Stimulated activated naive B cell treated with anti-CD40 and anti-IgM and Interleukin-4, amounts not matched to agents 10 μg/mL and 1 μg/mL and 100 μg/mL, for 72 hours (primary cell): ENCODE measurements around the gene MAN1C1.
A peak's percentile ranks its signal among the peaks of the same experiment; 100 is the strongest.

Source experiments
- ATAC-seq, 2 donors: fragments of 150-1000 bp; cut with Tn5 transposase; replicated peaks; 2 replicates each; pipeline ENCODE4 v1.10.0; 2021; ENCODE audit warnings: moderate library complexity in 1 of 2
- DNase-seq: peaks from one replicate; pipeline ENCODE4 v3.0.0; 2021
- H3K27ac Mint-ChIP-seq: one replicate; pipeline ENCODE4 v1.8.0; 2022; ENCODE audit warnings: mild to moderate bottlenecking, mixed read lengths
- H3K27me3 Mint-ChIP-seq, 2 donors: one replicate each; pipeline ENCODE4 v1.8.0; 2022; ENCODE audit warnings: mixed read lengths in 2 of 2
- H3K36me3 Mint-ChIP-seq, 2 donors: one replicate each; pipeline ENCODE4 v1.8.0; 2022; ENCODE audit warnings: mixed read lengths in 2 of 2, mild to moderate bottlenecking in 1 of 2
- H3K4me1 Mint-ChIP-seq, 2 donors: one replicate each; pipeline ENCODE4 v1.8.0; 2022; ENCODE audit warnings: mixed read lengths in 2 of 2, mild to moderate bottlenecking in 1 of 2
- H3K4me3 Mint-ChIP-seq, 2 donors: one replicate each; pipeline ENCODE4 v1.8.0; 2022; ENCODE audit warnings: mild to moderate bottlenecking in 2 of 2, mixed read lengths in 2 of 2, moderate library complexity in 1 of 2
- H3K9me3 Mint-ChIP-seq, 2 donors: one replicate each; pipeline ENCODE4 v1.8.0; 2022; ENCODE audit warnings: mixed read lengths in 2 of 2, mild to moderate bottlenecking in 1 of 2

MAN1C1 gene

DNA sequence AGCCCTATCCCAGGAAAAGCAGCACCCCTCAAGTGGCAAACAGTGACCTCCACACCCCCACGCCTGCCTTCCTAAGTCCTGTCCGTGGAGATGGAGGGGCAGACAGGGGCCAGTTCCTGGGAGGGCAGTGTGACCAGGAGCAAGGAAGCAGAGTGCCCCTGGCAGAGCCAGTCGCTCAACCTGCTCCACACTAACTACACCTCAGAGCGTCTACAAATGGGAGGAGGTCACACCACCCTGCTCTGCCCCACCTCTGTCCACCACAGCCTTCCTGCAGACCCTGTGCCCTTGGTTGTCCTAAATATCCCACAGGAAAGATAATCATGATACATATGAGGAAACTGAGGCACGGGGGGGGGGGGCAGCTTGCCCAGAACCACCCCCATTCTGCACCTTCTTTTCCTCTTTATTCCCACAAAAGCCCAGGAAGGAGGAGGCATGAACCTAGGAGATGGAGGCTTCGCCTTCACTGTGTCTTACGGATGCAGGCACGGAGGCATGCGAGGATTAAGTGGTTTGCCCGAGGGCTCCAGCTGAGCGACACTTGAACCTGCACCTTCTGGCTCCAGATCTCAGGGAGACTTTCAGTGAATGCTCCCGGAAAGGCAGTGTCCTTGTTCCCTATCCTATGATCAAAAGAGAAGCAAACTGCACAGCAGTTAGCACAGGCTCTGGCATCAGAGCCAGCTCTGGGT is 140.7 kb downstream of the MAN1C1 start:
- DNase-seq (no peak), ATAC-seq (no peak)
- no peak overlapping the region for H3K27ac Mint-ChIP-seq
- no peaks in the 10 kb centered on the region for H3K36me3 Mint-ChIP-seq
- H3K9me3 Mint-ChIP-seq, result no peaks in the 10 kb centered on the region
- peaks cover 9 to 17% of the 10 kb centered on the region in 2 donors for H3K4me1 Mint-ChIP-seq
- H3K4me3 Mint-ChIP-seq, result no peak overlapping the region
- H3K27me3 Mint-ChIP-seq, result peaks cover 12 to 16% of the 10 kb centered on the region in 2 donors

DNA sequence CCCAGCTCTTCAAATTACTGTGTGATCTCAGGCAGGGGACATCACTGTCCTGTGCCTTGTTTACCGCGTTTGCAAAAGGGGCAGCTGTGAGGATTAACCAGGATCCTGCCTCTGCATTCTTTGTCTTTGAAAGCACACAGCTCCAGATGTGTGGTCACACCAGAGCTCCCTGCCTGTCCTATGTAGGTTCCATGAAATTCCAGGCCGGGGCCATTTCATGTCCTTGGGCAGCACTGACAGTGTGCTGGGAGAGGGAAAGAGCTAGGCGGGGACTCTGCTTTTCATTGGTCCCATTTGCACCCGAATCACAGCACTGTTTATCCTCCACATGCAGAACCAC is 141.2 kb downstream of the MAN1C1 start:
- Mint-ChIP-seq H3K36me3 (no peaks in the 10 kb centered on the region), H3K9me3 (no peaks in the 10 kb centered on the region), H3K4me1 (peaks cover 9 to 17% of the 10 kb centered on the region in 2 donors), H3K27me3 (peaks cover 12 to 16% of the 10 kb centered on the region in 2 donors), H3K4me3 (no peak overlapping the region), H3K27ac (no peak overlapping the region)
- DNase-seq (no peak), ATAC-seq (no peak)

DNA sequence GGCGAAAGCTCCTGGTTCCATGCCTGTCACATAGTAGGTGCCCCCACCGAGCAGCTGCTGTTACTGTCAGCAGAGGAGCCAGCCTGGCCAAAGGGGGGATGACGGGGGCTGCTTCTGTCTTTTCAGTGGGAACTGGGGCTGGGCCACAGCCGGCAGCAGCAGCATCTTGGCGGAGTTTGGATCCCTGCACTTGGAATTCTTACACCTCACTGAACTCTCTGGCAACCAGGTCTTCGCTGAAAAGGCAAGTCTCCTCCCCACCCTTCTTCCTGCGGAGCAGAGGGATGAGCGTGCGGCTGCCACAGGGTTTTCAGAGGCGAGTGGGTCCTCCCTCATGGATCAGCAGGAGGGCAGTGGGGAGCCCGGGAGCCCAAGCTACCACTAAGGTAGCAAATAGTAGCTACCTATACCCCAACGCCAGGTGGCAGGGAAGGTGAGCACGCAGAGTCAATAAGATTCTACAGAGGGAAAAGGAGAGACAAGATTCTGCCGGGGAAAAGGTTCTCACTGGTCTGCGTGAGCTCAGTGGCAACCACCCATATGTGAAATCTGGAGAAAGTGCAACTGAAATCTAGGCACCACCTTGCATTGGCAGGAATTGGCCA is 142.0 kb downstream of the MAN1C1 start:
- ATAC-seq, result no peak
- Mint-ChIP-seq H3K27ac (no peak overlapping the region), H3K4me3 (no peak overlapping the region), H3K4me1 (peaks cover 9 to 17% of the 10 kb centered on the region in 2 donors), H3K36me3 (no peaks in the 10 kb centered on the region), H3K27me3 (peaks cover 12 to 16% of the 10 kb centered on the region in 2 donors), H3K9me3 (no peaks in the 10 kb centered on the region)
- no peak for DNase-seq

GRCh38 chr1:25760122-25760719 is 143.6 kb downstream of the MAN1C1 start:
- no peak for ATAC-seq
- no peak overlapping the region for H3K4me3 Mint-ChIP-seq
- DNase-seq, result no peak
- H3K4me1 Mint-ChIP-seq, result peaks cover 3 to 9% of the 10 kb centered on the region in 2 donors
- H3K36me3 Mint-ChIP-seq, result no peaks in the 10 kb centered on the region
- peaks cover 10 to 12% of the 10 kb centered on the region in 2 donors for H3K27me3 Mint-ChIP-seq
- H3K9me3 Mint-ChIP-seq, result no peaks in the 10 kb centered on the region
- no peak overlapping the region for H3K27ac Mint-ChIP-seq

GRCh38 chr1:25760871-25761270 is 144.3 kb downstream of the MAN1C1 start:
- H3K36me3 Mint-ChIP-seq, result no peaks in the 10 kb centered on the region
- no peak for DNase-seq
- H3K4me3 Mint-ChIP-seq, result no peak overlapping the region
- no peak overlapping the region for H3K27ac Mint-ChIP-seq
- peaks cover 9 to 15% of the 10 kb centered on the region in 2 donors for H3K4me1 Mint-ChIP-seq
- peaks cover 10 to 12% of the 10 kb centered on the region in 2 donors for H3K27me3 Mint-ChIP-seq
- H3K9me3 Mint-ChIP-seq, result no peaks in the 10 kb centered on the region
- no peak for ATAC-seq

- Mint-ChIP-seq H3K9me3 (no peaks in the 10 kb centered on the region), H3K27me3 (peaks cover 13 to 14% of the 10 kb centered on the region in 2 donors), H3K36me3 (no peaks in the 10 kb centered on the region), H3K4me1 (peaks cover 12 to 14% of the 10 kb centered on the region in 2 donors), H3K4me3 (no peak overlapping the region), H3K27ac (no peak overlapping the region)
- no peak for DNase-seq
- no peak for ATAC-seq
Observed at GRCh38 chr1:25763493-25763892, 146.9 kb downstream of the MAN1C1 start.

DNA sequence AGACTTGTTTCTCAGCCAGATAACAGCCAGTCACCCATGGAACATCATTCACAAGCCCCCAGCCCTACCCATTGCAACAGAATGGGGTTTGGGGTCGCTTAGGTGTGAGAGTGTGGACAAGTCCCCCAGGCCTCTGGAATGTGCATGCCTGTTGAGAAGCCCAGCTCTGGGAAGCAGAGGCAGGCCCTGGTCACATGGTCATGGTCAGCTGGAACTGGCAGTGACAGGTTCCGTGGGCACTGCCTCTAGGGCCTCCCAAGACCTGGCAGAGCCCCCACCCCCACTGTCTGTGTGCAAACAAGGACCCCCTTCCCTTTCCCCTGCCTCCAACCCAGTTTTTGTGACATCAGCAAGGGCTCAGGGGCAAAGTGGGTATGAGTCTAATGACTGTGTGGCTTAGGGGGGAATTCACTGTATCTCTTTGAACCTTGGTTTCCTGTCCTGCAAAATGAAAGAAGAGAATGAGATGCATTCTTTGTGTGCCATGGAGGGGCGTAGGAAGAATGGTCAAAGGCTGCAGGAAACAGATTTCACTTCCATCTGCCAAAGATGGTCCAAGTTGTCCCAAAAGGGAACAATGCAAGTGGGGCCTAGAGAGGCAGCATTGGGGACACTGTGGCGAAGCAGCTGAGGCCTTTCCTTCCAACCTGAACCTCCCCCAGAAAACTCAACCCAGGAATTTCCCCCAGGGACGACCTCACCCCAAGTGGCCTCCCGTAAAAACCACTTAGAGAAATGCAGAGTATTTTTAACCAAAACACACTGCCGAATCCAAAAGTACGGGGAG is 148.7 kb downstream of the MAN1C1 start:
- Mint-ChIP-seq H3K27me3 (peaks cover 29 to 32% of the 10 kb centered on the region in 2 donors), H3K4me1 (peaks cover 18 to 30% of the 10 kb centered on the region in 2 donors), H3K9me3 (no peaks in the 10 kb centered on the region), H3K27ac (peak overlapping the region; percentile 34), H3K36me3 (no peaks in the 10 kb centered on the region), H3K4me3 (no peak overlapping the region)
- peak; percentile 58 to 61 for ATAC-seq
- DNase-seq, result no peak

GRCh38 chr1:25765923-25766589 is 149.5 kb downstream of the MAN1C1 start:
- no peak overlapping the region for H3K27ac Mint-ChIP-seq
- no peaks in the 10 kb centered on the region for H3K36me3 Mint-ChIP-seq
- peaks cover 26 to 37% of the 10 kb centered on the region in 2 donors for H3K4me1 Mint-ChIP-seq
- peaks cover 36 to 38% of the 10 kb centered on the region in 2 donors for H3K27me3 Mint-ChIP-seq
- no peaks in the 10 kb centered on the region for H3K9me3 Mint-ChIP-seq
- no peak overlapping the region for H3K4me3 Mint-ChIP-seq
- peak in 1 of 2 donors; percentile 21 for ATAC-seq
- DNase-seq, result no peak

- no peak overlapping the region for H3K4me3 Mint-ChIP-seq
- H3K36me3 Mint-ChIP-seq, result no peaks in the 10 kb centered on the region
- DNase-seq (no peak), ATAC-seq (no peak)
- H3K27ac Mint-ChIP-seq, result no peak overlapping the region
- H3K9me3 Mint-ChIP-seq, result no peaks in the 10 kb centered on the region
- peaks cover 44% of the 10 kb centered on the region in 2 donors for H3K27me3 Mint-ChIP-seq
- H3K4me1 Mint-ChIP-seq, result peaks cover 34 to 45% of the 10 kb centered on the region in 2 donors
Observed at GRCh38 chr1:25766721-25767436, 150.3 kb downstream of the MAN1C1 start.

DNA sequence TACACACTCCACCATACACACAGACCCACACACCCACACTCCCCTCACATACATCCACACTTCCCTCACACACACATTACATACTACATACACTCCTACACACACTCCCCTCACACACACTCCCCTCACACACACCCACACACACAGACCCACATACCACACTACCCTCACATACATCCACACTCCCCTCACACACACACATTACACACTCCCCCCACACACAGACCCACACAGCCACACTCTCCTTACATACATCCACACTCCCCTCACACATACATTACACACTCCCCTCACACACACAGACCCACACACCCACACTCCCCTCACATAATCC is 150.8 kb downstream of the MAN1C1 start:
- Mint-ChIP-seq H3K4me1 (peaks cover 37 to 49% of the 10 kb centered on the region in 2 donors), H3K4me3 (no peak overlapping the region)
- no peak for ATAC-seq

DNA sequence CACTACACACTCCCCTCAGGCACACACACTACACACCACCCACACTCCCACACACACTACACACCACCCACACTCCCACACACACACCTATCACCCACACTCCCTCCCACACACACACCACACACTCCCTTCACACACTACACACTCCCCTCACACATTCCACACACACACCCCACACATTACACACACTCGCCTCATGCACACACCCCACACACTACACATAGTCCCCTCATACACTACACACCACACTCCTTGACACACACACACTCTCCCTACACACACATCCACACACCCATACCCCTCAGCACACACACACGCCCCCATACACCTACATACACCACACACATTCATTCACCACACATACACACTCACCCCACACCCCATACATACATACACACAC is 152.4 kb downstream of the MAN1C1 start:
- H3K27ac Mint-ChIP-seq, result no peak overlapping the region
- ATAC-seq (no peak), DNase-seq (no peak)
- peaks cover 50 to 55% of the 10 kb centered on the region in 2 donors for H3K27me3 Mint-ChIP-seq
- peaks cover 46 to 58% of the 10 kb centered on the region in 2 donors for H3K4me1 Mint-ChIP-seq
- no peak overlapping the region for H3K4me3 Mint-ChIP-seq
- no peaks in the 10 kb centered on the region for H3K9me3 Mint-ChIP-seq
- no peaks in the 10 kb centered on the region for H3K36me3 Mint-ChIP-seq

More for the DNA sequence above, 150.8 kb downstream of the MAN1C1 start:
- Mint-ChIP-seq H3K36me3 (no peaks in the 10 kb centered on the region), H3K9me3 (no peaks in the 10 kb centered on the region), H3K27me3 (peaks cover 44 to 48% of the 10 kb centered on the region in 2 donors), H3K27ac (no peak overlapping the region)
- DNase-seq, result no peak

DNA sequence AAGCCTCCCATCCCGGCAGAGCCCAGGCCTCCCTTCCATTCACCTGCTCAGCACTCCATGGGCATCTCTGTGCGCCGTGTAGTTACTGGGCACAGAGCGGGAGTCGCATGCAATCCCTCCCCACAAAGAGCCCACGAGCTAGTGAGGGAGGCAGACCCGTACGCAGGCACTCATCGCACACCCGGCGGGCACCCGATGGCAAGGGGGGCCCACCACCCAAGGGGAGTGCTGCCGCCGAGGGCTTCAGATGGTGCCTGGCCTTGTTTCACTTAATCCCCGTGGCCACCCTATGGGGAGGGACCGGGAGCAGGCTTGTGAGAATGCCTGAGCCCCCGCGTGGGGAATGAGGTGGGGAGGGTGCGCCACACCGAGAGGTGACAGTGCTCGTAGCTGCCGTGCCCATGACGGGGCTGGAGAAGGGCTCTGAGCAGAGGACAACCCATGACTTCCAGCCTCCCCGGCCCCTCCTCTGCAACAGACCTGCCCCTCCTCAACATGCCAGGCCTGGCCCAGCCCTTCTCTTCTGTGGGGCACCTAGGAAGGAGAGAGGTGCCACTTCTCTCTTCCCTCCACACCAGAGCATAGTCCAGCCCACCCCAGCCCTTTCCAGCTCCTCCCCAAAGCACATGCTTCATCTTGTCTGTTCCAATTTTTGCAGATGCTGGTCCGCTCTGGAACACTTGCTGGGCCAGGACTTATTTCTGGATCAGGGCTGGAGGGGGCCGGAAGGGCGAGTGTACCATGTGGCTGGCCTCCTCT is 153.2 kb downstream of the MAN1C1 start:
- DNase-seq (no peak), ATAC-seq (no peak)
- Mint-ChIP-seq H3K27ac (no peak overlapping the region), H3K9me3 (no peaks in the 10 kb centered on the region), H3K27me3 (peaks cover 50 to 55% of the 10 kb centered on the region in 2 donors), H3K4me1 (peaks cover 53 to 66% of the 10 kb centered on the region in 2 donors), H3K4me3 (peak overlapping the region in 1 of 2 donors; percentile 14), H3K36me3 (no peaks in the 10 kb centered on the region)
